Erythroblast (primary cell): ENCODE data around the gene ATG14.

Experiments used
- DNase-seq, 2 experiments: peaks; one replicate each; lab custom pipeline; 2025; lab: John Stamatoyannopoulos, UW
- GATA1 ChIP-seq: IDR thresholded peaks from 2 replicates; pipeline ENCODE4 v1.6.1; 2011; ENCODE audit warnings: low read depth, mild to moderate bottlenecking, control low read depth, low read length, moderate library complexity
- POLR2A ChIP-seq: IDR thresholded peaks from 2 replicates; pipeline ENCODE4 v1.6.1; 2011; ENCODE audit warnings: mild to moderate bottlenecking, low read length

The ATG14 gene

GRCh38 chr14:55446127-55446736 is 34.6 kb upstream of the ATG14 start:
- DNase-seq = peak; percentile 76 to 87
- TF ChIP-seq GATA1 (no peak), POLR2A (no peak)

- no peak for TF ChIP-seq POLR2A
- no peak for TF ChIP-seq GATA1
- no peak for DNase-seq
These were observed 29.7 kb upstream of the ATG14 start for GRCh38 chr14:55441286-55441685.

GRCh38 chr14:55440385-55440784 is 28.8 kb upstream of the ATG14 start, which contains the start of gene TBPL2:
Gene TBPL2, minus strand, starts transcription at chr14:55440616. Its CDS starts 167 bp downstream, at chr14:55440449.
- TF ChIP-seq POLR2A (no peak), GATA1 (no peak)
- DNase-seq = no peak

- TF ChIP-seq POLR2A = no peak
- no peak for TF ChIP-seq GATA1
- DNase-seq = peak; percentile 42 to 46
These were observed 26.5 kb upstream of the ATG14 start for GRCh38 chr14:55438066-55438683.

- TF ChIP-seq GATA1 = no peak
- no peak for TF ChIP-seq POLR2A
- no peak for DNase-seq
These were observed 25.3 kb upstream of the ATG14 start for GRCh38 chr14:55436931-55437330.

- TF ChIP-seq POLR2A (no peak), GATA1 (no peak)
- no peak for DNase-seq
These were observed 24.9 kb upstream of the ATG14 start for GRCh38 chr14:55436519-55436918.

GRCh38 chr14:55434805-55435174 is 23.2 kb upstream of the ATG14 start:
- TF ChIP-seq POLR2A (no peak), GATA1 (no peak)
- no peak for DNase-seq

- DNase-seq = no peak
- TF ChIP-seq GATA1 = no peak
- TF ChIP-seq POLR2A = no peak
These were observed 22.5 kb upstream of the ATG14 start for GRCh38 chr14:55433880-55434804.

GRCh38 chr14:55432628-55433027 is 21.0 kb upstream of the ATG14 start:
- TF ChIP-seq POLR2A (no peak), GATA1 (no peak)
- no peak for DNase-seq

GRCh38 chr14:55430024-55430690 is 18.5 kb upstream of the ATG14 start:
- peak; percentile 83 to 88 for DNase-seq
- no peak for TF ChIP-seq GATA1
- TF ChIP-seq POLR2A = no peak

- DNase-seq = peak; percentile 11 to 49
- TF ChIP-seq POLR2A (no peak), GATA1 (no peak)
These were observed 15.8 kb upstream of the ATG14 start for GRCh38 chr14:55427439-55427838.

- no peak for TF ChIP-seq POLR2A
- TF ChIP-seq GATA1 = no peak
- DNase-seq = peak; percentile 35 to 42
These were observed 15.3 kb upstream of the ATG14 start for GRCh38 chr14:55426891-55427290.

GRCh38 chr14:55425091-55425490 is 13.5 kb upstream of the ATG14 start:
- TF ChIP-seq POLR2A = no peak
- DNase-seq = no peak
